Tracheal epithelial cell (primary cell): ENCODE results near the gene RAB6B. TPM values are rescaled to one million over a fixed set of nuclear protein-coding genes. Genes with fewer than 3 reads are reported as not detected.

Experiments used
- total RNA-seq: library from RNA; depleted of rRNA; stranded (reverse); fragments of >200 nt; gene quantifications from 2 replicates; pipeline ENCODE4 v1.2.1, GENCODE V29; 2014

The RAB6B gene
- total RNA-seq, result under 0.01 and 0.96 TPM in 2 replicates

GRCh38 chr3:133895208-133896001, at the start of gene RAB6B:
Gene RAB6B (minus strand): TSS chr3:133895882. CDS start chr3:133895466, 416 bp downstream.

GRCh38 chr3:133805702-133806475, 89.8 kb downstream of the RAB6B start, which contains the start of gene SRPRB:
Gene SRPRB (plus strand): TSS chr3:133805815. CDS start chr3:133805849, 34 bp downstream.

Other genes with a start within 250 kb of the RAB6B start
- 16.2 and 19.8 TPM in 2 replicates for gene TOPBP1, start 233.9 kb downstream of the RAB6B start, total RNA-seq
- under 0.01 TPM in 2 replicates for gene TF, start 149.5 kb downstream of the RAB6B start, total RNA-seq
- gene SRPRB, start 90.1 kb downstream of the RAB6B start, total RNA-seq, result 59.9 and 76.4 TPM in 2 replicates
- 0.24 TPM in 1 of 2 replicates, not detected in the other for gene SLCO2A1, start 134.0 kb upstream of the RAB6B start, total RNA-seq